Measurements from ENCODE around the gene CDX2.

- no peak for TF ChIP-seq POLR2A (IDR thresholded peaks at IDR 0.05; ENCODE audit: low read depth, low read length)
- TF ChIP-seq TAF1 (IDR thresholded peaks at IDR 0.05; ENCODE audit: borderline replicate concordance, low read depth, low read length): no peak
- TF ChIP-seq POLR2AphosphoS5 (IDR thresholded peaks at IDR 0.05; ENCODE audit: low read depth, low read length): no peak
These were observed 3.1 kb downstream of the CDX2 start for GRCh38 chr13:27965740-27966640.
